K562 (cell line): ENCODE results near the gene GALNT12. TPM values are rescaled to one million over a fixed set of nuclear protein-coding genes. Genes with fewer than 3 reads are reported as not detected.
A peak's percentile ranks its signal among the peaks of the same experiment; 100 is the strongest.

ENCODE experiments used
- ATAC-seq: fragments of 200-7000 bp; cut with Tn5 transposase; 3 replicates; pipeline ENCODE4 v1.9.1; 2020; ENCODE audit warnings: moderate library complexity
- BruUV-seq: library from RNA; stranded (reverse); fragments of 400-500 nt; replicated peaks from 2 replicates; lab custom pipeline; 2021; lab: Mats Ljungman, UMichigan
- CTCF ChIA-PET: fragments of 300-600 bp; formaldehyde crosslinking; extraction: SDS; loops from one replicate; lab custom pipeline; 2021; ENCODE audit warnings: low intra/inter-chr PET ratio; lab: Yijun Ruan, JAX
- POLR2A ChIA-PET: fragments of 300-600, 350-650 bp; sonication (Branson Sonifier 250); formaldehyde crosslinking; extraction: SDS; loops from one replicate; lab custom pipeline; 2021; ENCODE audit warnings: antibody characterized with exemption, inconsistent platforms; lab: Yijun Ruan, JAX
- DNase-seq, 4 experiments: peaks; one replicate each; pipeline versions ENCODE4 v3.0.0 to v3.0.0-alpha.2; 2011 to 2018; ENCODE audit warnings: low spot score in 3 of 4, mixed read lengths in 3 of 4; ENCODE audit errors: extremely low read depth in 1 of 4
- FAIRE-seq: peaks from 2 replicates; lab custom pipeline; 2011; peaks lifted over from hg19 to GRCh38; lab: Jason Lieb, UNC
- H2AFZ ChIP-seq: 2 replicates; pipeline ENCODE4 v1.6.0; 2011; ENCODE audit warnings: low read depth, low read length, control low read depth, inconsistent platforms
- H3K27ac ChIP-seq: fragments of 200-600 bp; 3 replicates; pipeline ENCODE4 v1.8.0; 2011; ENCODE audit warnings: low read depth, mild to moderate bottlenecking, control low read depth, inconsistent platforms, low read length, moderate library complexity, mixed read lengths; ENCODE audit errors: extremely low read depth
- H3K27me3 ChIP-seq, 2 experiments: fragments of 300-600 bp in 1 of 2; 2 replicates in 1 of 2; 3 replicates in 1 of 2; pipeline versions ENCODE4 v1.6.0 to v1.8.0; 2011; ENCODE audit warnings: inconsistent platforms in 2 of 2, low read length in 2 of 2, mild to moderate bottlenecking in 1 of 2, mixed read lengths in 1 of 2, moderate library complexity in 1 of 2; ENCODE audit not compliant: control insufficient read depth in 2 of 2, insufficient read depth in 2 of 2
- H3K36me3 ChIP-seq: fragments of 300-600 bp; 3 replicates; pipeline ENCODE4 v1.8.0; 2011; ENCODE audit warnings: mild to moderate bottlenecking, low read length, inconsistent platforms; ENCODE audit not compliant: control insufficient read depth, insufficient read depth
- H3K4me1 ChIP-seq, 2 experiments: fragments of 200-600 bp in 1 of 2; replicated peaks in 1 of 2; 2 replicates in 1 of 2; 3 replicates in 1 of 2; pipeline versions ENCODE4 v1.5.1 to v1.8.0; 2011; ENCODE audit warnings: inconsistent platforms in 2 of 2, low read length in 2 of 2, mild to moderate bottlenecking in 1 of 2, mixed read lengths in 1 of 2, moderate library complexity in 1 of 2; ENCODE audit not compliant: control insufficient read depth in 2 of 2, insufficient read depth in 2 of 2
- H3K4me2 ChIP-seq: 2 replicates; pipeline ENCODE4 v1.6.1; 2011; ENCODE audit warnings: low read length, control low read depth, inconsistent platforms, mixed read lengths; ENCODE audit not compliant: insufficient read depth
- H3K4me3 ChIP-seq: fragments of 200-600 bp; sonication (generic), shearing (Covaris generic); 2 replicates; pipeline ENCODE4 v1.5.1; 2016; ENCODE audit warnings: control low read depth, inconsistent platforms
- H3K79me2 ChIP-seq: fragments of 200-600 bp; 3 replicates; pipeline ENCODE4 v1.8.0; 2011; ENCODE audit warnings: low read length, inconsistent platforms; ENCODE audit not compliant: control insufficient read depth, insufficient read depth
- H3K9ac ChIP-seq, 2 experiments: 2 replicates each; pipeline versions ENCODE4 v1.6.0 to v1.6.1; 2011; ENCODE audit warnings: low read depth in 2 of 2, low read length in 2 of 2, control low read depth in 1 of 2, inconsistent platforms in 1 of 2, mild to moderate bottlenecking in 1 of 2, mixed read lengths in 1 of 2; ENCODE audit not compliant: insufficient read depth in 1 of 2
- H3K9me1 ChIP-seq: one replicate; pipeline ENCODE4 v1.6.0; 2011; ENCODE audit warnings: inconsistent platforms, mild to moderate bottlenecking, low read length, moderate library complexity; ENCODE audit not compliant: control insufficient read depth, insufficient read depth
- H3K9me3 ChIP-seq: replicated peaks from 2 replicates; pipeline ENCODE4 v1.5.1; 2011; ENCODE audit warnings: low read depth, low read length, inconsistent platforms; ENCODE audit not compliant: control insufficient read depth, insufficient read depth
- H4K20me1 ChIP-seq: replicated peaks from 2 replicates; pipeline ENCODE4 v1.6.1; 2011; ENCODE audit warnings: low read length, inconsistent platforms, mixed read lengths; ENCODE audit not compliant: control insufficient read depth, insufficient read depth
- DPF2 ChIP-seq: fragments of 450-650 bp; IDR thresholded peaks from 2 replicates; pipeline ENCODE4 v1.6.1; 2016
- GTF2F1 ChIP-seq: IDR thresholded peaks from 2 replicates; pipeline ENCODE4 v1.6.1; 2011; ENCODE audit warnings: low read depth, low read length, improper control_type of control experiment
- LCOR ChIP-seq: sonication (generic); formaldehyde crosslinking; IDR thresholded peaks from 2 replicates; pipeline ENCODE4 v1.8.0; 2022; ENCODE audit warnings: mild to moderate bottlenecking, missing genetic modification reagents
- MAFG ChIP-seq: fragments of 450-650 bp; conservative IDR thresholded peaks from 2 replicates; pipeline ENCODE4 v1.6.1; 2016; ENCODE audit warnings: missing genetic modification characterization, missing compliant biosample characterization
- NCOR1 ChIP-seq: fragments of 450-650 bp; IDR thresholded peaks from 2 replicates; pipeline ENCODE4 v1.6.1; 2016; ENCODE audit warnings: mild to moderate bottlenecking, moderate library complexity
- NFE2L1 ChIP-seq: fragments of 450-650 bp; IDR thresholded peaks from 2 replicates; pipeline ENCODE4 v1.6.1; 2016; ENCODE audit warnings: missing genetic modification characterization, low read depth, mild to moderate bottlenecking, missing compliant biosample characterization, moderate library complexity, borderline replicate concordance
- PHB ChIP-seq: fragments of 250-450 bp; sonication (Bioruptor Pico); IDR thresholded peaks from 2 replicates; pipeline ENCODE4 v1.5.0; 2021
- POLR3G ChIP-seq: IDR thresholded peaks from 2 replicates; pipeline ENCODE4 v1.6.1; 2011; ENCODE audit not compliant: insufficient read length, insufficient replicate concordance; ENCODE audit errors: extremely low read depth
- TSHZ1 ChIP-seq: fragments of 250-450 bp; sonication (Bioruptor Pico); IDR thresholded peaks from 2 replicates; pipeline ENCODE4 v1.4.0; 2020; ENCODE audit warnings: mild to moderate bottlenecking, moderate library complexity
- ZNF232 ChIP-seq: sonication (generic); formaldehyde crosslinking; IDR thresholded peaks from 2 replicates; pipeline ENCODE4 v1.8.0; 2022; ENCODE audit warnings: mild to moderate bottlenecking, missing genetic modification reagents
- ZNF316 ChIP-seq: fragments of 450-650 bp; IDR thresholded peaks from 2 replicates; pipeline ENCODE4 v1.6.1; 2016
- ZNF512 ChIP-seq: IDR thresholded peaks from 2 replicates; pipeline ENCODE4 v1.6.1; 2016; ENCODE audit warnings: missing genetic modification characterization, missing compliant biosample characterization
- ZNF75A ChIP-seq: fragments of 450-650 bp; formaldehyde crosslinking; IDR thresholded peaks from 2 replicates; pipeline ENCODE4 v1.4.0; 2020; ENCODE audit warnings: mild to moderate bottlenecking
- WGBS: fragments of 100-300 bp; shearing (Covaris generic); methylation state at CpG from one replicate; pipeline ENCODE4 v1.1.6; 2016; ENCODE audit warnings: low coverage, mixed read lengths; ENCODE audit not compliant: insufficient coverage; ENCODE audit errors: missing lambda C conversion rate; 5-methylcytosine and 5-hydroxymethylcytosine counted together
- in situ Hi-C: fragments of 300-500 bp; cut with MboI; formaldehyde crosslinking; loops from 4 replicates; pipeline ENCODE4 v1.15.0; 2018; ENCODE audit warnings: inconsistent platforms, mixed read lengths
- intact Hi-C: fragments of 100-400 bp; cut with micrococcal nuclease; formaldehyde crosslinking; loops from 2 replicates; pipeline ENCODE4 v1.14.2; 2022
- polyA plus RNA-seq, 8 experiments: library from polyadenylated mRNA; depleted of rRNA in 4 of 8; stranded (reverse) in 5 of 8; unstranded in 3 of 8; fragments of >200 nt; fragmentation: Nextera tagmentation in 2 of 8; fragmentation: Illumina TruSeq in 1 of 8; extraction: Ambion mirVana in 2 of 8; extraction: Trizol in 1 of 8; gene quantifications; 2 replicates each; pipeline versions ENCODE4 v1.2.1 to v1.2.3, GENCODE V29; 2011 to 2014; ENCODE audit warnings: inconsistent platforms in 1 of 8, missing spikeins in 1 of 8
- total RNA-seq, 7 experiments: library from RNA; depleted of rRNA in 6 of 7; stranded (reverse); fragments of >200 nt in 6 of 7; fragmentation: Illumina TruSeq in 2 of 7; extraction: Trizol in 2 of 7; gene quantifications; 2 replicates each; pipeline versions ENCODE4 v1.2.1 to v1.2.3, GENCODE V29; 2011 to 2021; ENCODE audit warnings: low replicate concordance in 1 of 7

The GALNT12 gene
- total and polyA plus RNA-seq, 9 of the 15 experiments (the other 6 are each of a cell fraction or from before 2014, with no cell fraction given): 29.7 to 82.9 (median 44.2) TPM

- Histone ChIP-seq H2AFZ (peak overlapping the region; percentile 42), H3K9me3 (peaks cover 5% of the 10 kb centered on the region), H4K20me1 (no peaks in the 10 kb centered on the region), H3K9ac (no peak overlapping the region), H3K4me1 (peaks cover 7 to 25% of the 10 kb centered on the region in 2 experiments; a peak in 4 of 5 replicates), H3K4me3 (no peak overlapping the region), H3K27ac (no peak overlapping the region), H3K27me3 (no peaks in the 10 kb centered on the region), H3K36me3 (0 out of 3 replicates have a peak, but pooled peaks cover 2% of the 10 kb centered on the region), H3K79me2 (no peaks in the 10 kb centered on the region), H3K9me1 (no peaks in the 10 kb centered on the region), H3K4me2 (no peak overlapping the region)
- peak in 1 of 4 experiments; percentile 45 for DNase-seq
- CTCF ChIA-PET: no interaction called here
- TF ChIP-seq MAFG (no peak), DPF2 (0 out of 2 replicates have a peak, but pooled peaks have one; percentile 13), GTF2F1 (no peak), PHB (CRISPR knock-in tag) (no peak)
- in situ Hi-C loops (no loop called here), intact Hi-C loops (no loop called here)
- FAIRE-seq: no peak
- ATAC-seq: peak; percentile 50
- POLR2A ChIA-PET: interaction anchor here (2.0 kb wide), 1 partner anchor 11 kb away, joined by 9 read pairs; no protein-coding TSS in a partner anchor
- BruUV-seq: no TSS peak
- WGBS: 21% methylated on average over 5 of the region's 5 CpGs
These were observed 49.5 kb downstream of the GALNT12 start for GRCh38 chr9:98856982-98857381.

DNA sequence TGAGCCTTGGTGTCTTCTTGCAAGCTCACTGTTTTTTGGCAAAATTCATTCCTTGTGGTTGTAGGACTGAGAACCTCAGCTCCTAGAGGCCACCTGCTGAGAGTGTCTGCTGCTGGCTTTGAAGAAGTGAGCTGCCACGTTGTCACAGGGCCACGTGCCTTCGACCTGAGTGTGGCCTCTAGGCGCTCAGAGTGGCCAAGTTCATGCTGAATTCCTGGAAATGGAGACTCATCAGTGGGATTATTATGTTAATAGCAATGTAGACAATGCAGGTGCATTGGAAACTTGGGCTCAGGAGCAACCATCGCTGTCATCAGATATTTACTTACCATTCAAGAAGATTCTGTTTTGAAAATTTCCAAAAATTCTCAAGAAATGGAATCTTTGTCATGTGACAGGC lies 52.5 kb downstream of the GALNT12 start:
- intact Hi-C loops (loop anchor here (2.0 kb wide), 1 partner anchor 45 kb away; no protein-coding TSS in a partner anchor), in situ Hi-C loops (no loop called here)
- Histone ChIP-seq H3K27ac (no peak overlapping the region), H3K4me2 (no peak overlapping the region), H3K9ac (no peak overlapping the region), H3K79me2 (no peaks in the 10 kb centered on the region), H3K36me3 (no peaks in the 10 kb centered on the region), H4K20me1 (no peaks in the 10 kb centered on the region), H3K4me3 (no peak overlapping the region), H3K4me1 (peaks cover 0 to 13% of the 10 kb centered on the region in 2 experiments; a peak in 3 of 5 replicates), H3K9me1 (no peaks in the 10 kb centered on the region), H3K9me3 (peaks cover 5% of the 10 kb centered on the region), H2AFZ (0 out of 2 replicates have a peak overlapping the region, but pooled peaks have one; percentile 0), H3K27me3 (no peaks in the 10 kb centered on the region)
- 33% methylated on average over 5 of the region's 5 CpGs for WGBS
- ChIA-PET POLR2A (no interaction called here), CTCF (interaction anchor here (2.0 kb wide), 1 partner anchor 139 kb away, joined by 14 read pairs; no protein-coding TSS in a partner anchor)
- DNase-seq (no peak), ATAC-seq (no peak), FAIRE-seq (no peak)
- no TSS peak for BruUV-seq
- no peak for TF ChIP-seq LCOR (CRISPR knock-in tag)
- no peak for TF ChIP-seq ZNF232 (CRISPR knock-in tag)
- no peak for TF ChIP-seq TSHZ1
- no peak for TF ChIP-seq POLR3G
- no peak for TF ChIP-seq ZNF75A (CRISPR knock-in tag)
- TF ChIP-seq NCOR1: no peak
- no peak for TF ChIP-seq ZNF316
- no peak for TF ChIP-seq ZNF512
- TF ChIP-seq NFE2L1: no peak
